K562 (cell line): ENCODE data around the gene PLK5. TPM values are rescaled to one million over a fixed set of nuclear protein-coding genes. Genes with fewer than 3 reads are reported as not detected.

Source experiments
- ARID1B ChIP-seq: fragments of 450-650 bp; IDR thresholded peaks from 2 replicates; pipeline ENCODE4 v1.6.1; 2016; ENCODE audit warnings: antibody characterized with exemption, mild to moderate bottlenecking, inconsistent platforms
- CHD4 ChIP-seq: fragments of 200-600 bp; sonication (generic); IDR thresholded peaks from 3 replicates; pipeline ENCODE4 v1.6.1; 2012; ENCODE audit warnings: low read depth, mild to moderate bottlenecking, mixed read lengths, low read length, inconsistent platforms; ENCODE audit not compliant: insufficient read depth, insufficient replicate concordance, poor library complexity, severe bottlenecking
- FOSL1 ChIP-seq: fragments of 200-800 bp; sonication (Bioruptor generic); conservative IDR thresholded peaks from 2 replicates; pipeline ENCODE4 v1.6.1; 2016; ENCODE audit warnings: missing genetic modification characterization, missing compliant biosample characterization
- HDAC3 ChIP-seq: fragments of 450-650 bp; IDR thresholded peaks from 2 replicates; pipeline ENCODE4 v1.6.1; 2018; ENCODE audit warnings: borderline replicate concordance, mild to moderate bottlenecking, moderate library complexity; ENCODE audit not compliant: partially characterized antibody
- JUN ChIP-seq, 2 experiments: sonication (generic) in 1 of 2; formaldehyde crosslinking in 1 of 2; IDR thresholded peaks; 2 replicates each; pipeline versions ENCODE4 v1.6.1 to v1.8.0; 2012 to 2022; ENCODE audit warnings: borderline replicate concordance in 2 of 2, mild to moderate bottlenecking in 2 of 2, improper control_type of control experiment in 1 of 2, low read depth in 1 of 2, low read length in 1 of 2, missing genetic modification reagents in 1 of 2
- JUND ChIP-seq, 2 experiments: IDR thresholded peaks; 2 replicates in 1 of 2; 3 replicates in 1 of 2; pipeline ENCODE4 v1.6.1; 2011; ENCODE audit warnings: borderline replicate concordance in 2 of 2, low read depth in 2 of 2, low read length in 2 of 2, improper control_type of control experiment in 1 of 2, missing biosample characterization in 1 of 2, missing genetic modification characterization in 1 of 2, missing genetic modification reagents in 1 of 2
- KAT7 ChIP-seq: sonication (generic); formaldehyde crosslinking; IDR thresholded peaks from 2 replicates; pipeline ENCODE4 v1.8.0; 2022; ENCODE audit warnings: missing genetic modification reagents, mild to moderate bottlenecking, borderline replicate concordance
- MEIS2 ChIP-seq: fragments of 450-650 bp; IDR thresholded peaks from 2 replicates; pipeline ENCODE4 v1.6.1; 2014; ENCODE audit warnings: mild to moderate bottlenecking; ENCODE audit not compliant: partially characterized antibody
- MYNN ChIP-seq, 2 experiments: sonication (generic); formaldehyde crosslinking in 1 of 2; IDR thresholded peaks; 2 replicates each; pipeline versions ENCODE4 v1.5.0 to v1.6.1; 2016 to 2020; ENCODE audit warnings: antibody characterized with exemption in 1 of 2, missing genetic modification reagents in 1 of 2
- NRF1 ChIP-seq, 2 experiments: fragments of 450-650 bp; IDR thresholded peaks in 1 of 2; conservative IDR thresholded peaks in 1 of 2; 2 replicates each; pipeline ENCODE4 v1.6.1; 2014; ENCODE audit warnings: mild to moderate bottlenecking in 2 of 2
- ZNF12 ChIP-seq: sonication (generic); formaldehyde crosslinking; IDR thresholded peaks from 2 replicates; pipeline ENCODE4 v1.4.0; 2020; ENCODE audit warnings: mild to moderate bottlenecking, missing genetic modification reagents
- ZNF134 ChIP-seq: fragments of 250-450 bp; sonication (Bioruptor Pico); conservative IDR thresholded peaks from 2 replicates; pipeline ENCODE4 v1.4.0; 2020
- ZNF263 ChIP-seq: sonication (generic); formaldehyde crosslinking; IDR thresholded peaks from 2 replicates; pipeline ENCODE4 v1.8.0; 2022; ENCODE audit warnings: mild to moderate bottlenecking, missing genetic modification reagents, borderline replicate concordance
- polyA plus RNA-seq, 8 experiments: library from polyadenylated mRNA; depleted of rRNA in 4 of 8; stranded (reverse) in 5 of 8; unstranded in 3 of 8; fragments of >200 nt; fragmentation: Nextera tagmentation in 2 of 8; fragmentation: Illumina TruSeq in 1 of 8; extraction: Ambion mirVana in 2 of 8; extraction: Trizol in 1 of 8; gene quantifications; 2 replicates each; pipeline versions ENCODE4 v1.2.1 to v1.2.3, GENCODE V29; 2011 to 2014; ENCODE audit warnings: inconsistent platforms in 1 of 8, missing spikeins in 1 of 8
- total RNA-seq, 7 experiments: library from RNA; depleted of rRNA in 6 of 7; stranded (reverse); fragments of >200 nt in 6 of 7; fragmentation: Illumina TruSeq in 2 of 7; extraction: Trizol in 2 of 7; gene quantifications; 2 replicates each; pipeline versions ENCODE4 v1.2.1 to v1.2.3, GENCODE V29; 2011 to 2021; ENCODE audit warnings: low replicate concordance in 1 of 7
- TF ChIP-seq, protein P1 (sequence below), 2 experiments: IDR thresholded peaks; 2 replicates each; pipeline ENCODE4 v1.6.1; 2012; ENCODE audit warnings: improper control_type of control experiment in 2 of 2, low read depth in 2 of 2, low read length in 2 of 2, borderline replicate concordance in 1 of 2
- TF ChIP-seq, protein P2 (sequence below): fragments of 450-650 bp; IDR thresholded peaks from 2 replicates; pipeline ENCODE4 v1.6.1; 2017; ENCODE audit warnings: antibody characterized with exemption
- TF ChIP-seq, protein P3 (sequence below), 2 experiments: fragments of 450-650 bp in 1 of 2; sonication (generic) in 1 of 2; formaldehyde crosslinking in 1 of 2; IDR thresholded peaks in 1 of 2; conservative IDR thresholded peaks in 1 of 2; 2 replicates each; pipeline versions ENCODE4 v1.6.1 to v1.8.1; 2016 to 2023; ENCODE audit warnings: mild to moderate bottlenecking in 2 of 2, moderate library complexity in 2 of 2, inconsistent platforms in 1 of 2, missing genetic modification reagents in 1 of 2

The PLK5 gene
- total and polyA plus RNA-seq, 9 of the 15 experiments (the other 6 are each of a cell fraction or from before 2014, with no cell fraction given), result 0.04 to 0.23 (median 0.11) TPM; not detected in 5

DNA sequence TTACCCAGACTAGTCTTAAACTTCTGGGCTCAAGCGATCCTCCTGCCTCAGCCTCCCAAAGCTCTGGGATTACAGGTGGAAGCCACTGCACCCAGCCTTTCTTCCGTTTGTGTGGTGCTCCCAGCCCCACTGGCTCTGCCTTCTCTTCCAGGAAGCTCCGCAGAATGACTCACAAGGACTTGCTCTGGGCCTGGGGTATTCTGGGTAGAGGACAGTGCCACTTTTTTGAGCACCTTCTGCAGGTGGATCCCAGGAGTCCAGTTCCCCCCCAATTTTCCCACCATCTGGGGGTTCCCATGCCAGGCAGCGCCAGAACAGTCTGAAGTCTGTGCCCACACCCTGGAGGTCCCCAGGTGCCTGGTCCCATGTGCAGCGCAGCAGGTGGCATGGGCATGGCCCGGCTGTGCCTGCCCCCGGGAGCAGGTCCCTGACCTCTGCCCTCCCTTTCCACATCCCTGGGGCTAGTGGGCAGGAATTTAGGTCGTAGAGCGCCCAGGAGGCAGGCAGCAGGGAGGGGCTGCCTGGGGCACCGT lies 31.3 kb upstream of the PLK5 start (continued):
- TF ChIP-seq, protein P1, sequence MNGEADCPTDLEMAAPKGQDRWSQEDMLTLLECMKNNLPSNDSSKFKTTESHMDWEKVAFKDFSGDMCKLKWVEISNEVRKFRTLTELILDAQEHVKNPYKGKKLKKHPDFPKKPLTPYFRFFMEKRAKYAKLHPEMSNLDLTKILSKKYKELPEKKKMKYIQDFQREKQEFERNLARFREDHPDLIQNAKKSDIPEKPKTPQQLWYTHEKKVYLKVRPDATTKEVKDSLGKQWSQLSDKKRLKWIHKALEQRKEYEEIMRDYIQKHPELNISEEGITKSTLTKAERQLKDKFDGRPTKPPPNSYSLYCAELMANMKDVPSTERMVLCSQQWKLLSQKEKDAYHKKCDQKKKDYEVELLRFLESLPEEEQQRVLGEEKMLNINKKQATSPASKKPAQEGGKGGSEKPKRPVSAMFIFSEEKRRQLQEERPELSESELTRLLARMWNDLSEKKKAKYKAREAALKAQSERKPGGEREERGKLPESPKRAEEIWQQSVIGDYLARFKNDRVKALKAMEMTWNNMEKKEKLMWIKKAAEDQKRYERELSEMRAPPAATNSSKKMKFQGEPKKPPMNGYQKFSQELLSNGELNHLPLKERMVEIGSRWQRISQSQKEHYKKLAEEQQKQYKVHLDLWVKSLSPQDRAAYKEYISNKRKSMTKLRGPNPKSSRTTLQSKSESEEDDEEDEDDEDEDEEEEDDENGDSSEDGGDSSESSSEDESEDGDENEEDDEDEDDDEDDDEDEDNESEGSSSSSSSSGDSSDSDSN (IDR thresholded peaks at IDR 0.05; ENCODE audit: borderline replicate concordance in 1 of 2, low read depth in 2 of 2, low read length in 2 of 2), result 0 out of 4 replicates have a peak, but pooled peaks of 1 of the 2 experiments have one; percentile 47
- peak; percentile 75 for TF ChIP-seq FOSL1
- TF ChIP-seq, protein P2, sequence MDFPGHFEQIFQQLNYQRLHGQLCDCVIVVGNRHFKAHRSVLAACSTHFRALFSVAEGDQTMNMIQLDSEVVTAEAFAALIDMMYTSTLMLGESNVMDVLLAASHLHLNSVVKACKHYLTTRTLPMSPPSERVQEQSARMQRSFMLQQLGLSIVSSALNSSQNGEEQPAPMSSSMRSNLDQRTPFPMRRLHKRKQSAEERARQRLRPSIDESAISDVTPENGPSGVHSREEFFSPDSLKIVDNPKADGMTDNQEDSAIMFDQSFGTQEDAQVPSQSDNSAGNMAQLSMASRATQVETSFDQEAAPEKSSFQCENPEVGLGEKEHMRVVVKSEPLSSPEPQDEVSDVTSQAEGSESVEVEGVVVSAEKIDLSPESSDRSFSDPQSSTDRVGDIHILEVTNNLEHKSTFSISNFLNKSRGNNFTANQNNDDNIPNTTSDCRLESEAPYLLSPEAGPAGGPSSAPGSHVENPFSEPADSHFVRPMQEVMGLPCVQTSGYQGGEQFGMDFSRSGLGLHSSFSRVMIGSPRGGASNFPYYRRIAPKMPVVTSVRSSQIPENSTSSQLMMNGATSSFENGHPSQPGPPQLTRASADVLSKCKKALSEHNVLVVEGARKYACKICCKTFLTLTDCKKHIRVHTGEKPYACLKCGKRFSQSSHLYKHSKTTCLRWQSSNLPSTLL, result no peak
- TF ChIP-seq ZNF134 (CRISPR knock-in tag), result no peak
- no peak for TF ChIP-seq KAT7
- TF ChIP-seq JUND (IDR thresholded peaks at IDR 0.05; ENCODE audit: borderline replicate concordance, low read depth, low read length), result peak; percentile 92
- peak; percentile 83; the same call in 1 of the 3 replicates for TF ChIP-seq JUND (tag; IDR thresholded peaks at IDR 0.05; ENCODE audit: borderline replicate concordance, low read depth, low read length)
- TF ChIP-seq MEIS2, result no peak
- 0 out of 2 replicates have a peak, but pooled peaks have one; percentile 13 for TF ChIP-seq JUN (IDR thresholded peaks at IDR 0.05; ENCODE audit: borderline replicate concordance, low read depth, low read length)
- TF ChIP-seq JUN (CRISPR knock-in tag; IDR thresholded peaks at IDR 0.05; ENCODE audit: borderline replicate concordance), result no peak
- TF ChIP-seq ARID1B, result peak; percentile 8; the same call in 1 of the 2 replicates
- TF ChIP-seq MYNN (IDR thresholded peaks at IDR 0.05), result 0 out of 2 replicates have a peak, but pooled peaks have one; percentile 25
- no peak for TF ChIP-seq MYNN (CRISPR knock-in tag; IDR thresholded peaks at IDR 0.05)
- TF ChIP-seq ZNF12, result no peak
- peak; percentile 8 for TF ChIP-seq CHD4
- TF ChIP-seq HDAC3, result no peak
- TF ChIP-seq, protein P3, sequence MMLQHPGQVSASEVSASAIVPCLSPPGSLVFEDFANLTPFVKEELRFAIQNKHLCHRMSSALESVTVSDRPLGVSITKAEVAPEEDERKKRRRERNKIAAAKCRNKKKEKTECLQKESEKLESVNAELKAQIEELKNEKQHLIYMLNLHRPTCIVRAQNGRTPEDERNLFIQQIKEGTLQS (IDR thresholded peaks at IDR 0.05), result peak; percentile 70
- TF ChIP-seq, protein P3 (CRISPR knock-in tag; conservative IDR thresholded peaks at IDR 0.05), result no peak
- TF ChIP-seq ZNF263 (CRISPR knock-in tag), result peak; percentile 92
- TF ChIP-seq NRF1 (conservative IDR thresholded peaks at IDR 0.05 in 1 of 2, IDR thresholded peaks at IDR 0.05 in 1 of 2), result peak in 1 of 2 experiments; percentile 9; a peak in 1 of 4 replicates
